OCI-LY7 (cell line): Measurements from ENCODE around the gene MYLK4.

Experiments
- CTCF ChIP-seq: fragments of 200-600 bp; sonication (generic); conservative IDR thresholded peaks from 2 replicates; pipeline ENCODE4 v1.5.1; 2014; ENCODE audit warnings: mild to moderate bottlenecking, antibody characterized with exemption, low read length, moderate library complexity, mixed read lengths
- EZH2phosphoT487 ChIP-seq: fragments of 200-600 bp; sonication (generic); IDR thresholded peaks from 2 replicates; pipeline ENCODE4 v1.6.1; 2018; ENCODE audit warnings: low read depth, borderline replicate concordance, mild to moderate bottlenecking, mixed run types, antibody characterized with exemption, low read length, moderate library complexity, mixed read lengths

GRCh38 chr6:2619651-2620050 is 131.1 kb downstream of the MYLK4 start:
- TF ChIP-seq CTCF, result no peak
- TF ChIP-seq EZH2phosphoT487, result no peak
